HL-60 (cell line): ENCODE results near the gene RSPH9.

Experiments used
- GABPA ChIP-seq: IDR thresholded peaks from 2 replicates; pipeline ENCODE4 v1.6.1; 2012; ENCODE audit warnings: low read depth
- POLR2AphosphoS5 ChIP-seq: IDR thresholded peaks from 2 replicates; pipeline ENCODE4 v1.6.1; 2012; ENCODE audit warnings: low read depth
- TF ChIP-seq, protein P1 (sequence below): IDR thresholded peaks from 2 replicates; pipeline ENCODE4 v1.6.1; 2012; ENCODE audit warnings: low read depth; ENCODE audit not compliant: insufficient replicate concordance
- TF ChIP-seq, protein P2 (sequence below): IDR thresholded peaks from one replicate; pipeline ENCODE4 v1.5.1; 2011; ENCODE audit warnings: low read length, control low read depth, inconsistent platforms; ENCODE audit not compliant: insufficient read depth

DNA sequence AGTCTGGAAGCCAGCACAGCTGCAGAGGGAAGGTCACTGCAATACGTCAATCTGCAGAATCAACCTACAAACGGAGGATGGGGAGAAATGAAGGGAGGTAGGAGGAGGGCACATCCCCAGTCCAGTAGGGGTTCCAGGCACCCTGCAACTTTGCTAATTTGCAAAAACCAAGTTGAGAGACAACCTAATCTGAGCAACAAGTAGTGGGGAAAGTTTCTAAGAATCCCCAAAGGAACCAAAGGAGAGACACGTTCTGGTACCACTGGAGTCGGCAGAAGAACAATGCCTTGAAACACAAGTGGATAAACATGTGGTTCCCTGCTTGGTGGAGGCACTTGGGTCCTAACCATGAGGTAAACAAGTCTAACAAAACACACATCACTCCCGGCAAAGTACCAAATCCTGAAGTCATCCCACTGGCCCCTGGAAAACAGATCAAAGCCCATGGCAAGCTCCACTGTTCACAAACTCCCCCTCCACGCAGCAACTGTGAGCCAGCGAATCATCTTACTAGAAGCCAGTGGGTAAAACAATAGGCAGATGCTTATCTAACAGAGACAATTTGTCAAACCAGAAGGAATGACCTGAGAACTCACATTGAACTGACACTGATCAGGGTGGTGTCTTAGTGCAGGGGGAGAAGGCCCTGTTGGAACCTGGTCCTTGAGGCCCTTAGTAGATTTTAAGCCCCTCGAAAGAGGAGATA, 38.0 kb downstream of the RSPH9 start:
- TF ChIP-seq, protein P1, sequence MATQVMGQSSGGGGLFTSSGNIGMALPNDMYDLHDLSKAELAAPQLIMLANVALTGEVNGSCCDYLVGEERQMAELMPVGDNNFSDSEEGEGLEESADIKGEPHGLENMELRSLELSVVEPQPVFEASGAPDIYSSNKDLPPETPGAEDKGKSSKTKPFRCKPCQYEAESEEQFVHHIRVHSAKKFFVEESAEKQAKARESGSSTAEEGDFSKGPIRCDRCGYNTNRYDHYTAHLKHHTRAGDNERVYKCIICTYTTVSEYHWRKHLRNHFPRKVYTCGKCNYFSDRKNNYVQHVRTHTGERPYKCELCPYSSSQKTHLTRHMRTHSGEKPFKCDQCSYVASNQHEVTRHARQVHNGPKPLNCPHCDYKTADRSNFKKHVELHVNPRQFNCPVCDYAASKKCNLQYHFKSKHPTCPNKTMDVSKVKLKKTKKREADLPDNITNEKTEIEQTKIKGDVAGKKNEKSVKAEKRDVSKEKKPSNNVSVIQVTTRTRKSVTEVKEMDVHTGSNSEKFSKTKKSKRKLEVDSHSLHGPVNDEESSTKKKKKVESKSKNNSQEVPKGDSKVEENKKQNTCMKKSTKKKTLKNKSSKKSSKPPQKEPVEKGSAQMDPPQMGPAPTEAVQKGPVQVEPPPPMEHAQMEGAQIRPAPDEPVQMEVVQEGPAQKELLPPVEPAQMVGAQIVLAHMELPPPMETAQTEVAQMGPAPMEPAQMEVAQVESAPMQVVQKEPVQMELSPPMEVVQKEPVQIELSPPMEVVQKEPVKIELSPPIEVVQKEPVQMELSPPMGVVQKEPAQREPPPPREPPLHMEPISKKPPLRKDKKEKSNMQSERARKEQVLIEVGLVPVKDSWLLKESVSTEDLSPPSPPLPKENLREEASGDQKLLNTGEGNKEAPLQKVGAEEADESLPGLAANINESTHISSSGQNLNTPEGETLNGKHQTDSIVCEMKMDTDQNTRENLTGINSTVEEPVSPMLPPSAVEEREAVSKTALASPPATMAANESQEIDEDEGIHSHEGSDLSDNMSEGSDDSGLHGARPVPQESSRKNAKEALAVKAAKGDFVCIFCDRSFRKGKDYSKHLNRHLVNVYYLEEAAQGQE, result no peak
- TF ChIP-seq, protein P2, sequence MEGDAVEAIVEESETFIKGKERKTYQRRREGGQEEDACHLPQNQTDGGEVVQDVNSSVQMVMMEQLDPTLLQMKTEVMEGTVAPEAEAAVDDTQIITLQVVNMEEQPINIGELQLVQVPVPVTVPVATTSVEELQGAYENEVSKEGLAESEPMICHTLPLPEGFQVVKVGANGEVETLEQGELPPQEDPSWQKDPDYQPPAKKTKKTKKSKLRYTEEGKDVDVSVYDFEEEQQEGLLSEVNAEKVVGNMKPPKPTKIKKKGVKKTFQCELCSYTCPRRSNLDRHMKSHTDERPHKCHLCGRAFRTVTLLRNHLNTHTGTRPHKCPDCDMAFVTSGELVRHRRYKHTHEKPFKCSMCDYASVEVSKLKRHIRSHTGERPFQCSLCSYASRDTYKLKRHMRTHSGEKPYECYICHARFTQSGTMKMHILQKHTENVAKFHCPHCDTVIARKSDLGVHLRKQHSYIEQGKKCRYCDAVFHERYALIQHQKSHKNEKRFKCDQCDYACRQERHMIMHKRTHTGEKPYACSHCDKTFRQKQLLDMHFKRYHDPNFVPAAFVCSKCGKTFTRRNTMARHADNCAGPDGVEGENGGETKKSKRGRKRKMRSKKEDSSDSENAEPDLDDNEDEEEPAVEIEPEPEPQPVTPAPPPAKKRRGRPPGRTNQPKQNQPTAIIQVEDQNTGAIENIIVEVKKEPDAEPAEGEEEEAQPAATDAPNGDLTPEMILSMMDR, result no peak
- TF ChIP-seq POLR2AphosphoS5, result no peak
- TF ChIP-seq GABPA, result no peak
